Measurements from ENCODE around the gene GPR37L1. TPM values are rescaled to one million over a fixed set of nuclear protein-coding genes. Genes with fewer than 3 reads are reported as not detected.

GPR37L1 gene
- total RNA-seq, 1 donor from 2014 or later, result not detected

GRCh38 chr1:202158810-202159533 is 36.3 kb downstream of the GPR37L1 start:
- H3K9me3 Mint-ChIP-seq, result no peaks in the 10 kb centered on the region
- TF ChIP-seq CTCF (IDR thresholded peaks at IDR 0.05), result no peak
- no peak for ATAC-seq (ENCODE audit: low read depth)
- intact Hi-C loops (cut with micrococcal nuclease), result no loop called here
- H3K27me3 Mint-ChIP-seq, result no peaks in the 10 kb centered on the region
- DNase-seq, result no peak
- POLR2A ChIA-PET, result interaction anchor here (0.7 to 3.0 kb wide), 2 partner anchors 15 to 28 kb away, joined by 13 to 29 read pairs; partner anchors contain the start of gene ARL8A
- H3K4me1 Mint-ChIP-seq, result peaks cover 78% of the 10 kb centered on the region
- peak overlapping the region; percentile 91 for H3K4me3 Mint-ChIP-seq
- CTCF ChIA-PET, result interaction anchor here (2.2 to 2.3 kb wide), 2 partner anchors 30 to 34 kb away, joined by 8 to 13 read pairs; partner anchors contain the start of gene LGR6
- peak overlapping the region; percentile 92 for H3K27ac Mint-ChIP-seq
- H3K36me3 Mint-ChIP-seq (ENCODE audit: low read depth), result peaks cover 27% of the 10 kb centered on the region

- ChIA-PET POLR2A (interaction anchor here (0.6 to 3.0 kb wide), 5 partner anchors 11 to 206 kb away, joined by 3 to 29 read pairs (median 3); partner anchors contain the start of gene ARL8A), CTCF (interaction anchor here (0.6 to 2.3 kb wide), 10 partner anchors 8 to 33 kb away, joined by 3 to 13 read pairs (median 5); partner anchors contain the start of gene LGR6)
- peak; percentile 44 for DNase-seq
- peak; percentile 22 for ATAC-seq (ENCODE audit: low read depth)
- peak overlapping the region; percentile 91 for H3K4me3 Mint-ChIP-seq
- H3K27ac Mint-ChIP-seq, result peak overlapping the region; percentile 92
- H3K4me1 Mint-ChIP-seq, result peaks cover 83% of the 10 kb centered on the region
- H3K27me3 Mint-ChIP-seq, result no peaks in the 10 kb centered on the region
- H3K36me3 Mint-ChIP-seq (ENCODE audit: low read depth), result peaks cover 23% of the 10 kb centered on the region
- intact Hi-C loops (cut with micrococcal nuclease), result loop anchor here (1.0 to 10.0 kb wide), 5 partner anchors 16 to 1225 kb away; partner anchors contain the start of genes PCAT6 and TMEM183A
- TF ChIP-seq CTCF (IDR thresholded peaks at IDR 0.05), result no peak
- H3K9me3 Mint-ChIP-seq, result no peaks in the 10 kb centered on the region
Measured at GRCh38 chr1:202159534-202160371, 37.0 kb downstream of the GPR37L1 start.

- ChIA-PET CTCF (interaction anchor here (0.6 to 2.3 kb wide), 11 partner anchors 9 to 151 kb away, joined by 3 to 13 read pairs (median 4); partner anchors contain the start of gene LGR6), POLR2A (interaction anchor here (0.6 to 3.0 kb wide), 5 partner anchors 11 to 206 kb away, joined by 3 to 29 read pairs (median 3); partner anchors contain the start of gene ARL8A)
- Mint-ChIP-seq H3K36me3 (ENCODE audit: low read depth) (peaks cover 17% of the 10 kb centered on the region), H3K27ac (peak within 1 kb of the TSS; percentile 92), H3K9me3 (no peaks in the 10 kb centered on the region), H3K4me3 (peak within 1 kb of the TSS; percentile 91), H3K4me1 (peaks cover 83% of the 10 kb centered on the region), H3K27me3 (no peaks in the 10 kb centered on the region)
- no peak for TF ChIP-seq CTCF (IDR thresholded peaks at IDR 0.05)
- intact Hi-C loops (cut with micrococcal nuclease), result loop anchor here (1.0 to 10.0 kb wide), 5 partner anchors 17 to 1224 kb away; partner anchors contain the start of genes PCAT6 and TMEM183A
- DNase-seq (peak; percentile 64), ATAC-seq (ENCODE audit: low read depth) (peak; percentile 60)
Measured at GRCh38 chr1:202160377-202160940, 37.7 kb downstream of the GPR37L1 start, which contains the start of gene PTPN7. TSS of gene PTPN7 (minus strand) at chr1:202160602. CDS start at chr1:202159402, 1,200 bp downstream.

GRCh38 chr1:202161151-202162046 is 38.7 kb downstream of the GPR37L1 start:
- H3K36me3 Mint-ChIP-seq (ENCODE audit: low read depth), result peaks cover 9% of the 10 kb centered on the region
- H3K27me3 Mint-ChIP-seq, result no peaks in the 10 kb centered on the region
- ChIA-PET POLR2A (interaction anchor here (1.0 to 3.0 kb wide), 2 partner anchors 12 to 18 kb away, joined by 3 to 29 read pairs; partner anchors contain the start of gene ARL8A), CTCF (interaction anchor here (1.0 to 2.2 kb wide), 10 partner anchors 10 to 150 kb away, joined by 3 to 13 read pairs (median 4); partner anchors contain the start of gene LGR6)
- H3K4me3 Mint-ChIP-seq, result peak overlapping the region; percentile 91
- H3K4me1 Mint-ChIP-seq, result peaks cover 87% of the 10 kb centered on the region
- ATAC-seq (ENCODE audit: low read depth), result no peak
- TF ChIP-seq CTCF (IDR thresholded peaks at IDR 0.05), result no peak
- intact Hi-C loops (cut with micrococcal nuclease), result loop anchor here (5.0 to 10.0 kb wide), 4 partner anchors 453 to 1223 kb away; partner anchors contain the start of genes PCAT6 and TMEM183A
- DNase-seq, result no peak
- peak overlapping the region; percentile 92 for H3K27ac Mint-ChIP-seq
- no peaks in the 10 kb centered on the region for H3K9me3 Mint-ChIP-seq

Measured in activated B cell treated with CpG ODN at 0.5 μM for 24 hours (primary cell).